Endothelial cell of umbilical vein (primary cell): ENCODE results near the gene SLC25A26. TPM values are rescaled to one million over a fixed set of nuclear protein-coding genes. Genes with fewer than 3 reads are reported as not detected.

Experiments
- BruUV-seq: library from RNA; stranded (reverse); fragments of 400-500 nt; replicated peaks from 2 replicates; lab custom pipeline; 2021; lab: Mats Ljungman, UMichigan
- CTCF ChIA-PET: fragments of 300-600, 350-600 bp; sonication (Branson Sonifier 250); formaldehyde crosslinking; loops from one replicate; lab custom pipeline; 2021; ENCODE audit warnings: antibody characterized with exemption, inconsistent platforms; lab: Charles Lee
- POLR2A ChIA-PET: fragments of 300-600, 350-600 bp; sonication (Branson Sonifier 250); formaldehyde crosslinking; loops from one replicate; lab custom pipeline; 2021; ENCODE audit warnings: antibody characterized with exemption, inconsistent platforms; lab: Charles Lee
- DNase-seq: peaks from one replicate; pipeline ENCODE4 v3.0.0-alpha.2; 2011; ENCODE audit warnings: low read depth, low spot score
- FAIRE-seq: peaks from 2 replicates; lab custom pipeline; 2011; peaks lifted over from hg19 to GRCh38; lab: Jason Lieb, UNC
- H2AFZ ChIP-seq: 2 replicates; pipeline ENCODE4 v1.6.0; 2012; ENCODE audit warnings: low read depth, low read length, control low read depth, inconsistent platforms
- H3K27ac ChIP-seq: 2 replicates; pipeline ENCODE4 v1.5.1; 2011; ENCODE audit warnings: low read depth, mild to moderate bottlenecking, control low read depth, low read length, moderate library complexity; ENCODE audit not compliant: insufficient read depth
- H3K27me3 ChIP-seq, 2 experiments: 2 replicates each; pipeline versions ENCODE4 v1.6.0 to v1.6.1; 2011; ENCODE audit warnings: low read length in 2 of 2, mixed read lengths in 1 of 2; ENCODE audit not compliant: control insufficient read depth in 2 of 2, insufficient read depth in 2 of 2
- H3K36me3 ChIP-seq, 2 experiments: 2 replicates in 1 of 2; 3 replicates in 1 of 2; pipeline ENCODE4 v1.5.1; 2011; ENCODE audit warnings: low read length in 2 of 2, mild to moderate bottlenecking in 1 of 2, moderate library complexity in 1 of 2; ENCODE audit not compliant: control insufficient read depth in 2 of 2, insufficient read depth in 2 of 2; ENCODE audit errors: extremely low read depth in 1 of 2
- H3K4me1 ChIP-seq: 3 replicates; pipeline ENCODE4 v1.5.1; 2011; ENCODE audit warnings: mild to moderate bottlenecking, low read length; ENCODE audit not compliant: control insufficient read depth, insufficient read depth; ENCODE audit errors: extremely low read depth
- H3K4me2 ChIP-seq: 2 replicates; pipeline ENCODE4 v1.6.1; 2011; ENCODE audit warnings: low read length, control low read depth, mixed read lengths; ENCODE audit not compliant: insufficient read depth
- H3K4me3 ChIP-seq, 3 experiments: fragments of 200-600 bp in 1 of 3; sonication (generic), shearing (Covaris generic) in 1 of 3; replicated peaks in 1 of 3; 2 replicates each; pipeline ENCODE4 v1.5.1; 2011 to 2016; ENCODE audit warnings: control low read depth in 3 of 3, low read length in 3 of 3, mild to moderate bottlenecking in 2 of 3, inconsistent platforms in 1 of 3, low read depth in 1 of 3, moderate library complexity in 1 of 3; ENCODE audit not compliant: insufficient read depth in 1 of 3
- H3K79me2 ChIP-seq: 2 replicates; pipeline ENCODE4 v1.6.0; 2012; ENCODE audit warnings: low read length, inconsistent platforms; ENCODE audit not compliant: control insufficient read depth, insufficient read depth
- H3K9ac ChIP-seq: replicated peaks from 2 replicates; pipeline ENCODE3; 2011; ENCODE audit warnings: low read length, control low read depth; ENCODE audit not compliant: insufficient read depth; ENCODE audit errors: extremely low read depth
- H3K9me1 ChIP-seq: replicated peaks from 3 replicates; pipeline ENCODE4 v1.6.0; 2011; ENCODE audit warnings: mild to moderate bottlenecking, low read length; ENCODE audit not compliant: control insufficient read depth, insufficient read depth; ENCODE audit errors: extremely low read depth
- H3K9me3 ChIP-seq: replicated peaks from 2 replicates; pipeline ENCODE4 v1.5.1; 2012; ENCODE audit warnings: low read length, inconsistent platforms; ENCODE audit not compliant: control insufficient read depth, insufficient read depth
- H4K20me1 ChIP-seq: replicated peaks from 2 replicates; pipeline ENCODE3; 2011; ENCODE audit warnings: mild to moderate bottlenecking, low read length; ENCODE audit not compliant: control insufficient read depth, insufficient read depth; ENCODE audit errors: extremely low read depth
- CTCF ChIP-seq, 2 donors: IDR thresholded peaks; 1 replicate in 1 of 2; 2 replicates in 1 of 2; pipeline ENCODE4 v1.5.1; 2011; ENCODE audit warnings: low read length in 2 of 2, mild to moderate bottlenecking in 2 of 2, moderate library complexity in 2 of 2, control low read depth in 1 of 2, inconsistent platforms in 1 of 2, low read depth in 1 of 2; ENCODE audit not compliant: insufficient read depth in 1 of 2; ENCODE audit errors: extremely low read depth in 1 of 2
- POLR2AphosphoS5 ChIP-seq: IDR thresholded peaks from 2 replicates; pipeline ENCODE4 v1.6.1; 2012; ENCODE audit warnings: low read depth, mild to moderate bottlenecking, control low read depth, low read length, moderate library complexity; ENCODE audit not compliant: insufficient read depth
- dilution Hi-C: fragments of 300-500 bp; cut with MboI; formaldehyde crosslinking; loops from one replicate; pipeline ENCODE4 v1.15.0; 2019; ENCODE audit warnings: low sequenced_read_pairs; ENCODE audit not compliant: extremely low pct_ligation_motif_present
- intact Hi-C: fragments of 100-400 bp; cut with micrococcal nuclease; formaldehyde crosslinking; loops from one replicate; pipeline ENCODE4 v1.10.0; 2022
- polyA plus RNA-seq, 4 experiments: library from polyadenylated mRNA; depleted of rRNA in 3 of 4; stranded (reverse) in 3 of 4; unstranded in 1 of 4; fragments of >200 nt; gene quantifications; 2 replicates each; pipeline versions ENCODE4 v1.2.1 to v1.2.3, GENCODE V29; 2011 to 2012; ENCODE audit warnings: missing spikeins in 1 of 4
- total RNA-seq: library from RNA; stranded (reverse); gene quantifications from 2 replicates; pipeline ENCODE4 v1.2.3, GENCODE V29; 2021

Gene SLC25A26
- total and polyA plus RNA-seq, 2 donors (not counting 3 experiments of a cell fraction or from before 2014, with no cell fraction given), result 11.8 to 23.5 TPM

GRCh38 chr3:66253790-66254620, 33.2 kb downstream of the SLC25A26 start:
- POLR2A ChIA-PET, result no interaction called here
- DNase-seq, result peak; percentile 65
- BruUV-seq, result no TSS peak

More at GRCh38 chr3:66253790-66254620, 33.2 kb downstream of the SLC25A26 start:
- H3K9me1 ChIP-seq, result no peaks in the 10 kb centered on the region
- H3K79me2 ChIP-seq, result no peaks in the 10 kb centered on the region
- H3K9ac ChIP-seq, result no peak overlapping the region
- H3K36me3 ChIP-seq, result no peaks in the 10 kb centered on the region
- peak; percentile 96 for FAIRE-seq
- H3K4me1 ChIP-seq, result peaks cover 6% of the 10 kb centered on the region
- H3K4me3 ChIP-seq, result no peak overlapping the region
- H4K20me1 ChIP-seq, result no peaks in the 10 kb centered on the region
- H3K27me3 ChIP-seq, result no peaks in the 10 kb centered on the region
- TF ChIP-seq CTCF (IDR thresholded peaks at IDR 0.05; ENCODE audit: extremely low read depth in 1 of 2, insufficient read depth in 1 of 2, low read depth in 1 of 2, low read length in 2 of 2) (peak; percentile 28 to 41), POLR2AphosphoS5 (no peak)
- CTCF ChIA-PET, result interaction anchor here (0.6 to 10.3 kb wide), 28 partner anchors 9 to 856 kb away, joined by 3 to 284 read pairs (median 5); no protein-coding TSS in a partner anchor
- H3K9me3 ChIP-seq, result no peaks in the 10 kb centered on the region
- no peak overlapping the region for H2AFZ ChIP-seq
- no peak overlapping the region for H3K4me2 ChIP-seq
- intact Hi-C loops, result loop anchor here (1.0 to 10.0 kb wide), 5 partner anchors 22 to 1601 kb away; no protein-coding TSS in a partner anchor
- H3K27ac ChIP-seq, result no peak overlapping the region
- dilution Hi-C loops, result no loop called here
